ENCODE data around the gene RUBCNL. TPM values are rescaled to one million over a fixed set of nuclear protein-coding genes. Genes with fewer than 3 reads are reported as not detected.

The RUBCNL gene
- total and polyA plus RNA-seq, 2 of the 4 experiments (the other 2 are of a cell fraction), result 0.03 TPM; not detected in 1

DNA sequence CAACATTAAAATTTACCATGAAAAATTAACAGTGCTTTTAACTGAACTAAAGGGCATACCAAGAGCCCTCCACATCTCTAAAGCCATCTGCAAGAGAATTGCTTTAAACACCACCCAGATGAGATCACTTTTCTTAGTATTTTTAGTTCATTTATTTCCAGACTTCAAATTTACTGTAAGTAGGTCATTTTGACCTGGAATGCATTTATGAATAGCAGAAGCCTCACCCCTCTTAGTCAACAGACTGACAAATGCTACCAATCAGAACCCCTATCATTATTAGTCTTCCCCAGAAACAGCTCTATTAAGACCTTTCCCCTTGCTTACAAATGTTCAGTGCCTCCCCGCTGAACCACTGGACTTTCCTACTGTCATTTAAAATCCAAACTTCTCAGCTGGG lies 27.3 kb downstream of the RUBCNL start:
- TF ChIP-seq CEBPB (IDR thresholded peaks at IDR 0.05; ENCODE audit: low read depth, low read length) (no peak), MAZ (IDR thresholded peaks at IDR 0.05; ENCODE audit: borderline replicate concordance, low read depth, low read length) (no peak), BHLHE40 (IDR thresholded peaks at IDR 0.05; ENCODE audit: low read depth, low read length) (no peak), POLR2A (IDR thresholded peaks at IDR 0.05; ENCODE audit: low read depth, low read length) (no peak), SMC3 (IDR thresholded peaks at IDR 0.05; ENCODE audit: low read depth, low read length) (no peak), CHD1 (IDR thresholded peaks at IDR 0.05; ENCODE audit: low read depth, low read length) (no peak), NFE2L2 (IDR thresholded peaks at IDR 0.05; ENCODE audit: low read depth, low read length) (no peak), RCOR1 (IDR thresholded peaks at IDR 0.05; ENCODE audit: insufficient replicate concordance, low read length) (no peak), MAFK (IDR thresholded peaks at IDR 0.05; ENCODE audit: low read depth, low read length) (no peak)
- H3K79me1 ChIP-seq (ENCODE audit: low read depth in 1 of 2, low read length in 2 of 2), result no peaks in the 10 kb centered on the region
- H3K9ac ChIP-seq (ENCODE audit: low read depth, low read length), result no peak overlapping the region
- ATAC-seq (ENCODE audit: low read depth), result 0 out of 2 replicates have a peak, but pooled peaks have one; percentile 11
- H2AFZ ChIP-seq (replicated peaks; ENCODE audit: low read length, poor library complexity), result no peak overlapping the region
- no peaks in the 10 kb centered on the region for H3K36me3 ChIP-seq (ENCODE audit: control insufficient read depth, insufficient read depth, low read length)
- intact Hi-C loops (cut with micrococcal nuclease), result no loop called here
- H3K4me1 ChIP-seq (ENCODE audit: control insufficient read depth, insufficient read depth, low read length), result no peaks in the 10 kb centered on the region; the same call in 1 of the 2 replicates
- peak; percentile 22 for DNase-seq
- H3K9me3 ChIP-seq (ENCODE audit: control insufficient read depth, insufficient read depth, low read length), result no peaks in the 10 kb centered on the region
- no TSS peak for BruUV-seq (replicated peaks)
- H4K20me1 ChIP-seq (ENCODE audit: insufficient read depth, low read length), result 0 out of 2 replicates have a peak, but pooled peaks cover under 1% of the 10 kb centered on the region
- H2BK5ac ChIP-seq (ENCODE audit: low read depth, low read length, poor library complexity, severe bottlenecking), result no peak overlapping the region
- no peak overlapping the region for H3K23ac ChIP-seq (ENCODE audit: low read depth, low read length)
- in situ Hi-C loops (cut with MboI; ENCODE audit: low sequenced_read_pairs), result no loop called here
- dilution Hi-C loops (cut with HindIII; ENCODE audit: low sequenced_read_pairs, unreplicated experiment), result no loop called here
- no peak overlapping the region for H3K56ac ChIP-seq (ENCODE audit: extremely low read depth, insufficient read depth, low read length)
- no peak overlapping the region for H2AK5ac ChIP-seq (ENCODE audit: low read depth, low read length)
- no peak overlapping the region for H2BK20ac ChIP-seq (ENCODE audit: low read depth, low read length)
- WGBS, 2 experiments (ENCODE audit: extremely low coverage in 2 of 2, insufficient read length in 1 of 2), result no CpG with 5 or more reads among the region's 1 CpG
- no peak overlapping the region for H3K4ac ChIP-seq (ENCODE audit: low read depth, low read length)
- H2BK120ac ChIP-seq (ENCODE audit: low read depth, low read length), result no peak overlapping the region
- H3K18ac ChIP-seq (ENCODE audit: low read depth, low read length), result no peak overlapping the region
- H3K14ac ChIP-seq (replicated peaks; ENCODE audit: low read depth, low read length), result no peak overlapping the region
- ChIA-PET CTCF (no interaction called here), POLR2A (ENCODE audit: unreplicated experiment) (no interaction called here)
- no peak overlapping the region for H4K5ac ChIP-seq (ENCODE audit: low read depth, low read length)
- H3K4me2 ChIP-seq (ENCODE audit: low read depth, low read length), result no peak overlapping the region
- no peak overlapping the region for H2AK9ac ChIP-seq (replicated peaks; ENCODE audit: low read depth, low read length, poor library complexity)
- H3K27me3 ChIP-seq (ENCODE audit: control insufficient read depth, insufficient read depth, low read length), result no peaks in the 10 kb centered on the region
- no peak overlapping the region for H4K8ac ChIP-seq (ENCODE audit: low read depth in 2 of 2, low read length in 2 of 2)
- H4K91ac ChIP-seq (ENCODE audit: insufficient read depth, low read depth, low read length), result no peak overlapping the region
- no peak overlapping the region for H2BK15ac ChIP-seq (ENCODE audit: low read depth, low read length)
- H3K4me3 ChIP-seq (ENCODE audit: insufficient read depth, low read depth, low read length), result no peak overlapping the region
- no peaks in the 10 kb centered on the region for H3K9me1 ChIP-seq (ENCODE audit: insufficient read depth, low read length)
- no peak overlapping the region for H3K27ac ChIP-seq (ENCODE audit: insufficient read depth, low read length)

Measured in IMR-90 (cell line).